T-helper 2 cell treated with Interferon-gamma antibody and Interleukin-4, amounts not matched to agents 100 ng/mL and 5 ng/mL, for 36 hours (primary cell): Measurements from ENCODE around the gene KIR3DL3. TPM values are rescaled to one million over a fixed set of nuclear protein-coding genes. Genes with fewer than 3 reads are reported as not detected.
"Not testable (repeated sequence)": the region's sequence is repeated elsewhere in the genome, so short reads cannot be mapped to it uniquely, and the experiment has no call there.

Source experiments
- intact Hi-C: fragments of 100-400 bp; cut with micrococcal nuclease; formaldehyde crosslinking; loops from one replicate; pipeline ENCODE4 v1.15.1; 2023
- total RNA-seq: library from RNA; stranded (reverse); gene quantifications from 2 replicates; pipeline ENCODE4 v1.2.3, GENCODE V29; 2022

Gene KIR3DL3
- total RNA-seq: not detected in 2 replicates

DNA sequence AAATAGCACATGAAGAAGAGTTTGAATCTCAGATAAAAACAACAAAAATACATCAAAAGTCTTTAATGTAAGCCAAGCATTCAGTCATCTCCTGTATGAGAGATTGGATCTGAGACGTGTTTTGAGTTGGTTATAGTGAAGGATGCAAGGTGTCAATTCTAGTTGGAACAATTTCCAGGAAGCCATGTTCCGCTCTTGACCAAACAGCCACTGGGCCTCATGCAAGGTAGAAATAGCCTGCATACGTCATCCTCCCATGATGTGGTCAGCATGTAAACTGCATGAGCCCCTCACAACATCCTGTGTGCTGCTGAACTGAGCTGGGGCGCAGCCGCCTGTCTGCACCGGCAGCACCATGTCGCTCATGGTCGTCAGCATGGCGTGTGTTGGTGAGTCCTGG lies at the start of gene KIR3DL3:
Gene KIR3DL3 (plus strand): TSS at position 301 of the 400 bp plus-strand sequence. CDS start 55 bp downstream, at position 356.
- intact Hi-C loops: no loop called here

GRCh38 chr19:54676210-54676834 lies 47.9 kb upstream of the KIR3DL3 start:
- intact Hi-C loops: loop anchor here (1.0 kb wide), 1 partner anchor 195 kb away; no protein-coding TSS in a partner anchor

- intact Hi-C loops: no loop called here
These were observed 47.0 kb upstream of the KIR3DL3 start for GRCh38 chr19:54677217-54677616.

DNA sequence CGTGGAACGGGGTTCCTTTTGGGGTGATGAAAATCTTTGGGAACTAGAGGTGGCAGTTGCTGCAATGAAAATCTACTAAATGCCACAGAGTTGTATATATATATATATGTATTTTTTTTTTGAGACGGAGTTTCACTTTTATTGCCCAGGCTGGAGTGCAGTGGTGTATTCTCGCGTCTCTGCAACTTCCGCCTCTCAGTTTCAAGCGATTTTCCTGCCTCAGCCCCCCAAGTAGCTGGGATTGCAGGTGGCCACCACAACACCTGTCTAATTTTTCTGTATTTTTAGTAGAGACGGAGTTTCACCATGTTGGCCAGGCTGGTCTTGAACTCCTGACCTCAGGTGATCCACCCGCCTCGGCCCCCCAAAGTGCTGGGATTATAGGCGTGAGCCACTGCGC lies 42.6 kb upstream of the KIR3DL3 start:
- intact Hi-C loops: not testable (repeated sequence)

- intact Hi-C loops: no loop called here
These were observed 41.9 kb upstream of the KIR3DL3 start for GRCh38 chr19:54682306-54682856.

GRCh38 chr19:54684527-54684926 lies 39.7 kb upstream of the KIR3DL3 start:
- intact Hi-C loops: no loop called here

GRCh38 chr19:54691582-54692297 lies 32.5 kb upstream of the KIR3DL3 start:
- intact Hi-C loops: no loop called here

DNA sequence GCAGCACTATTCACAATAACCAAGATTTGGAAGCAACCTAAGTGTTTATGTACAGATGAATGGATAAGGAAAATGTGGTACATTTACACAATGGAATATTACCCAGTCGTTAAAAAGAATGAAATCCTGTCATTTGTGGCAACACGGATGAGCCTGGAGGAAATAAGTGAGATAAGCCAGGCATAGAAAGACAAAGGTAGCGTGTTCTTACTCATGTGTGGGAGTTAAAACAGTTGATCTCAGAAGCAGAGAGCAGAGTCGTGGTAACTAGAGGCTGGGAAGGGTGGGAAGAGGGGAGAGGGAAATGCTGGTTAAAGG lies 32.0 kb upstream of the KIR3DL3 start:
- intact Hi-C loops: no loop called here

DNA sequence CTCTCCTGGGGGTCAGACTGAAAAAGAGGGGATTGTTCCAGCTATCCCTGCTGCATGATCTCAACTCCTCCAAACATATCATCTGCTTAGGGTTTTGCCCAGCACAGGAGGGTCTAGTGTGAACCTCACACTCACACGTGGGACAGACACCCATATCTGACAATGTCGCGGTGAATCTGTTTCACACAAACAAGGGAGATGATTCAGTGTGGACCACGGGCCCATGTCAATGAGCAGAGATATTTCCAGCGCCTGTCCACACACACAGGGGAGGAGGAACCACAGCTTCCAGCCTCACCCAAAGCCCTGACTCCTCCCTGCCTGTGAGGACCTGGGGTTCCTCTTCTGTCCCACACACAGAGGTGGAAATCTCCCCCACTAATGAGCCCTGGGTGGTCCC lies 29.6 kb upstream of the KIR3DL3 start:
- intact Hi-C loops: no loop called here

DNA sequence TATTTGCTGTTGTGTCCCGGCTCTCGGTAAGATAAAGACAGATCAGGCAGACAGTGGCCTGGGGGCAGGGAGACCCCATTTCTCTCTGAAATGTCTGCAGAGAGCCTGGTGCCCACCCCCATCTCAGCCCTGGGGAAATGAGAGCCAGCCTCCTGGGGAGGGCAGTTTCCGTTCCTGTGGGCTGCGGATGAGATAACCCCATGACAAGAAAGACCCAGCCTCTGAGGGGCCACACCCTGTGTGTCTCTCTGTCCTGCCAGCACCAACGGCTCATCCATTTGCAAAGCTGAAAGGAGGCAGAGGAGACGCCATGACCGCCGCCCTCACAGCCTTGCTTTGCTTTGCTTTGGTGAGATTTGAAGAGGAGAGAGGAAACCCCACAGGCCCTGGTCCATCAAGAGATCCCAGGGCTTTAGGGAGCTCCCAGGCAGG lies 28.1 kb upstream of the KIR3DL3 start:
- intact Hi-C loops: no loop called here

DNA sequence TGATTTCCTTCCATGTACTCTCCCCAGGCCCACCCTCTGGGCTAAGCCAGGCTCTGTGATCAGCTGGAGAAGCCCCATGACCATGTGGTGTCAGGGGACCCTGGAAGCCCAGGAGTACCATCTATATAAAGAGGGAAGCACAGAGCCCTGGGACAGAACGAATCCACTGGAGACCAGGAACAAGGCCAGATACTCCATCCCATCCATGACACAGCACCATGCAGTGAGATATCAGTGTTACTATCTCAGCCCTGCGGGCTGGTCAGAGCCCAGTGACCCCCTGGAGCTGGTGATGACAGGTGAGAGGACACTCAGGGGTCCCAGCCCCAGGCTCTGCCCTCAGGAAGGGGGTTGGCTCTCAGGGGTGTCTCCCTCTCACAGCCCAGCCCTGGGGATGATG lies 27.5 kb upstream of the KIR3DL3 start:
- intact Hi-C loops: no loop called here

DNA sequence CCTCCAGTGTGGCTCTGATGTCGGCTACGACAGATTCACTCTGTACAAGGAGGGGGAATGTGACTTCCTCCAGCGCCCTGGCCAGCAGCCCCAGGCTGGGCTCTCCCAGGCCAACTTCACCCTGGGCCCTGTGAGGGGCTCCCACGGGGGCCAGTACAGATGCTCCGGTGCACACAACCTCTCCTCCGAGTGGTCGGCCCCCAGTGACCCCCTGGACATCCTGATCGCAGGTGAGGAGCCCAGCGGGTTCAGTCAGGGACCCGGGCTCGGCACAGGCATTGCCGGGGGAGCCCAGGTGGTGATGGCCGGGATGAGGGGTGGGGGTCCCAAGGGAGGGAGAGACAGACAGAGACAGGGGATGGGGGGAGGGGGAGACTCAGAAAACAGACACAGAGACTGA lies 26.5 kb upstream of the KIR3DL3 start:
- intact Hi-C loops: not testable (repeated sequence)

DNA sequence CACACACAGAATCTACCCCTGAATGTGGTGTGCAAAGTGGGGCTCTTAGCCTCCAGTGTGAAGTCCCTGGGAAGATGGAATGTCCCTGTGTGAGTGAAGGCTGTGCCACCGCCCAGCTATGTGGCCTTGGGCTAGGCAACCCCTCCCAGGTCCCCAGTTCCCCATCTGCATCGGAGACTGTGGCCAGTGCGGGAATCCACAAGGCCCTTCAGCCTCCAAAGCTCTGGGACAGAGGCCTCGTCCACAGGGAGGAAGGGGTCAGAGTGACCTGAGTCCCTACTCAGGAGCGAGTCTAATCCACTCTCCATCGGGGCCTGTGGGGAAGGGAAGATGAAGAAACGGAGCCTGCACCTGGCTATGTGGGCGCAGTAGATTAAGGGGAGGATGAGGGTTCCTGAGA lies 19.3 kb upstream of the KIR3DL3 start:
- intact Hi-C loops: no loop called here

DNA sequence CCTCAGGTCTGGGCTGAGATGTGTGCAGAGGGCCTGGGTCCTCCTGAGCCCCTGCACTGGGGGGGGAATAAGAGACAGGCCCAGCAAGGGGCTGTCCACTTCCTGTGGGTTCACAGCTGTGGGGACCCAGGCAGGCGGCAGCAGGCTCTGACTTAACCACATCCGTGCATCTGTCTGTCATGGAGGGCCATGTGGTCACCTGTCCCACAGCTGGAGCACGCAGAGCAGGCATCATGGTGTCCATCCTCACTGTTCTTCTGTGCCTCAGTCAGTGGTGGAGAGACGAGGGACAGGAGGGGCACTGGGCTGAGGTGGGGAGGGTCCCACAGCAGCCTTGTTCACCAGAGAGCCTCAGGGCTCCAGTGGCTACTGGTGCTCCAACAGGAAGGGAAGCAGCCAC lies 16.3 kb upstream of the KIR3DL3 start:
- intact Hi-C loops: no loop called here

GRCh38 chr19:54708781-54709180 lies 15.5 kb upstream of the KIR3DL3 start:
- intact Hi-C loops: no loop called here

- intact Hi-C loops: no loop called here
These were observed 14.9 kb upstream of the KIR3DL3 start for GRCh38 chr19:54709212-54709948.

DNA sequence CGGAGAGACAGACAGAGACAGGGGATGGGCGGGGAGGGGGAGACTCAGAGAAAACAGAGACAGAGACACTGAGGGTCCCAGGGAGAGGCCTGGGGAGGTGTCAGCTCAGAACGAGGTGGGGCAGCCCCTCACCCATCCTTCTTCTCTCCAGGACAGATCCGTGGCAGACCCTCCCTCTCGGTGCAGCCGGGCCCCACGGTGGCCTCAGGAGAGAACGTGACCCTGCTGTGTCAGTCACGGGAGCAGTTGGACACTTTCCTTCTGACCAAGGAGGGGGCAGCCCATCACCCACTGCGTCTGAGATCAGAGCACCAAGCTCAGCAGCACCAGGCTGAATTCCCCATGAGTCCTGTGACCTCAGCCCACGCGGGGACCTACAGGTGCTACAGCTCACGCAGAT lies 14.3 kb upstream of the KIR3DL3 start:
- intact Hi-C loops: not testable (repeated sequence)

DNA sequence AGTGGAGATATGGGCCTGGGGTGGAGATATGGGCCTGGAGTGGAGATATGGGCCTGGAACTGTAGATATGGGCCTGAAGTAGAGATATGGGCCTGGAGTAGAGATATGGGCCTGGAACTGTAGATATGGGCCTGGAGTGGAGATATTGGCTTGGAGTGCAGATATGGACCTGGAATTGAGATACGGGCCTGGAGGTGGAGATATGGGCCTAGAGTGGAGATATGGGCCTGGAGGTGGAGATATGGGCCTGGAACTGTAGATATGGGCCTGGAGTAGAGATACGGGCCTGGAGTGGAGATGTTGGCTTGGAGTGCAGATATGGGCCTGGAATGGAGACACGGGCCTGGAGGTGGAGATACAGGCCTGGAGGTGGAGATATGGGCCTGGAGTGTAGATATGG lies 402 bp downstream of the KIR3DL3 start:
- intact Hi-C loops: no loop called here

DNA sequence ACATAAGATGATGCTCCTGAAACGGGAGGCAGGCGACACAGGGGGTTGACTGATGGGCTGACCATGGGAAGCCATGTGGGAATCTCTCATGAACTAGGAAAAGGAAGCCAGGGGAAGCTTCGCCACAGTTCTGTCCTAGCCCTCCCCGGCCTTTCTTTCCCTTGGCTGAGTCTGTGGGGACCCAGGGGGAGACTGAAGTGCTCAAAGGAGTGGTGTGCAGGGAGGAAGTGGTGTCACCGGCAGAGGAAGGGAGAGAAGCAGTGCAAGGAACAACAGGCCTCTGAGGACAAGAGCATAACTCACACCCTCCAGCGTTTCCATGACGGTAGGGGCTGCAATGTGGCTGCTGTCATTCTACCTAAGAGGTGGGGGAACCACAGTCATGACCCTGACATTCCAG lies 1.1 kb downstream of the KIR3DL3 start:
- intact Hi-C loops: no loop called here

GRCh38 chr19:54727562-54727961 lies 3.3 kb downstream of the KIR3DL3 start:
- intact Hi-C loops: no loop called here

DNA sequence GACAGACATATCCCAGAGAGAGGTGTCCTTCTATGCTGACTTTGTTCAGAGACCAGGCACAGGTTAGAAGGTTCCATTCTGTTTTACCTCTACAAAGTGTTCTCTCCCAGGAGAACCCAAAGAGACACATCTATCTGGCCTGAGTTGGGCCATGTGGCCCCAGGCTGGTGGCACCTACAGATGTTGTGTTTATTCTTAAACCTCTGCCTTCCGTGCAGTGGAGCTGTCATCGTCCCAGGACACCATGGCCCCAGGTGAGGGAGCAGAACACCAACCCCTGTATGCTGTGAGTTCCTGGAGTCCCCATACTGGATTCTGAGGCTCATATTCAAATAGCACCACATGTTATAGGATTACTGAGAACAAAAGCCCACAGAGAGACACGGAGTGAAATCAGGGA lies 3.9 kb downstream of the KIR3DL3 start:
- intact Hi-C loops: no loop called here
